ENCODE results near the gene MARK1. TPM values are rescaled to one million over a fixed set of nuclear protein-coding genes. Genes with fewer than 3 reads are reported as not detected.

Gene MARK1
- total RNA-seq, 1 donor from 2014 or later: 105 TPM

DNA sequence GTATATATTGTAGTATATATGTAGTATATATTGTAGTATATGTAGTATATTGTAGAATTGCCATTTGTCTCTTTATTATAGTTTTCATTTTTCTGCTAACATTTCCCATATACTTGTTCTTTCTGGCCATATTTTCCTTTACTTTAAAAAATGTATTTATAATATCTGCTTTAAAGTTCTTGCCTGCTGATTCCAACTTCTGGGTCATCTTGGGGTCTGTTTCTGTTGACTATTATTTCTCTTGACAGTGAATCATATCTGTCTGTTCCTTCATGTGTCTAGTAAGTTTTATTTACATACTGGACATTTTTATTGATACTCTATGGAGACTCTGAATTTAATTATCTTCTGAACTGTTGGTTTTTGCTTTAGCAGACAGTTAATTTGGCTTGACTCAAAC lies 45.9 kb downstream of the MARK1 start:
- TF ChIP-seq, protein P1, sequence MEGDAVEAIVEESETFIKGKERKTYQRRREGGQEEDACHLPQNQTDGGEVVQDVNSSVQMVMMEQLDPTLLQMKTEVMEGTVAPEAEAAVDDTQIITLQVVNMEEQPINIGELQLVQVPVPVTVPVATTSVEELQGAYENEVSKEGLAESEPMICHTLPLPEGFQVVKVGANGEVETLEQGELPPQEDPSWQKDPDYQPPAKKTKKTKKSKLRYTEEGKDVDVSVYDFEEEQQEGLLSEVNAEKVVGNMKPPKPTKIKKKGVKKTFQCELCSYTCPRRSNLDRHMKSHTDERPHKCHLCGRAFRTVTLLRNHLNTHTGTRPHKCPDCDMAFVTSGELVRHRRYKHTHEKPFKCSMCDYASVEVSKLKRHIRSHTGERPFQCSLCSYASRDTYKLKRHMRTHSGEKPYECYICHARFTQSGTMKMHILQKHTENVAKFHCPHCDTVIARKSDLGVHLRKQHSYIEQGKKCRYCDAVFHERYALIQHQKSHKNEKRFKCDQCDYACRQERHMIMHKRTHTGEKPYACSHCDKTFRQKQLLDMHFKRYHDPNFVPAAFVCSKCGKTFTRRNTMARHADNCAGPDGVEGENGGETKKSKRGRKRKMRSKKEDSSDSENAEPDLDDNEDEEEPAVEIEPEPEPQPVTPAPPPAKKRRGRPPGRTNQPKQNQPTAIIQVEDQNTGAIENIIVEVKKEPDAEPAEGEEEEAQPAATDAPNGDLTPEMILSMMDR (IDR thresholded peaks at IDR 0.05; ENCODE audit: partially characterized antibody, unreplicated experiment): no peak
- Mint-ChIP-seq H3K4me1 (ENCODE audit: low read depth, unreplicated experiment) (peaks cover 26% of the 10 kb centered on the region), H3K4me3 (ENCODE audit: unreplicated experiment) (no peak overlapping the region), H3K27ac (ENCODE audit: unreplicated experiment) (no peak overlapping the region), H3K27me3 (ENCODE audit: unreplicated experiment) (no peaks in the 10 kb centered on the region), H3K9me3 (ENCODE audit: unreplicated experiment) (peaks cover 7% of the 10 kb centered on the region), H3K36me3 (ENCODE audit: unreplicated experiment) (no peaks in the 10 kb centered on the region)
- DNase-seq: no peak

DNA sequence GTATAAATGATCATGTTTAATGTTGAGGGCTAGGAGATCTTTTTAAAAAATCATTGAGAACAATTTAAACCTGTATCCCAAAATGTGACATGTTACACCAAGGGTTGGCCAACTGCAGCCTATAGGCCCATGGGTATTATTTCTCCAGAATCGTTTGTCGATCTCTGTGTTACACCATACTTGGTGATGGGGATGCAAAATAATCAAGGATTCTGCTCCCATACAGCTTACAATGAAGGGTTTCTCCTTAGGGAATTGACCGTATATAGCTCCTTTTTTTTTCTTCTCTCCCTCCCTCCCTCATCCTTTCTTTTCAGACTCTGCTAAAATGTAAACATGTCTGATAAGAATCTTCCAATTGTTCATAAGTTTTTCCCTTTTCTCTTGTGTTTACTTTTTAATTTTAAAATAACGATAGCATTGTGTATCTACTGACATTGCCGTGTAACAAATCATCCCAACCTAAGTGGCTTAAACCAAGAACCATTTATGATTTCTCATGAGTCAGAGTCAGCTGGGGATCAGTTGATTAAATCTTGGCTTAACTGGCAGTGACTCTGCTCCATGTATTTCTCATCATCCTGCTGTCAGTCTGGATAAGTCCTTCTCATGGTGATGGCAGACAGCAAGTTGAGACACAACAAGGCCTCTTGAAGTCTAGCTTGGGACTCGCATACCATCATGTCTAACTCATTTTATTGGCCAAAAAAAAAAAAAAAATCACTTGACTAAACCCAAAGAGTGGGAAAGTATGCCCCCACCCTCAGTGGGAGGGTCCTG lies 48.0 kb downstream of the MARK1 start:
- H3K4me3 Mint-ChIP-seq (ENCODE audit: unreplicated experiment): no peak overlapping the region
- no peaks in the 10 kb centered on the region for H3K36me3 Mint-ChIP-seq (ENCODE audit: unreplicated experiment)
- no peaks in the 10 kb centered on the region for H3K27me3 Mint-ChIP-seq (ENCODE audit: unreplicated experiment)

DNA sequence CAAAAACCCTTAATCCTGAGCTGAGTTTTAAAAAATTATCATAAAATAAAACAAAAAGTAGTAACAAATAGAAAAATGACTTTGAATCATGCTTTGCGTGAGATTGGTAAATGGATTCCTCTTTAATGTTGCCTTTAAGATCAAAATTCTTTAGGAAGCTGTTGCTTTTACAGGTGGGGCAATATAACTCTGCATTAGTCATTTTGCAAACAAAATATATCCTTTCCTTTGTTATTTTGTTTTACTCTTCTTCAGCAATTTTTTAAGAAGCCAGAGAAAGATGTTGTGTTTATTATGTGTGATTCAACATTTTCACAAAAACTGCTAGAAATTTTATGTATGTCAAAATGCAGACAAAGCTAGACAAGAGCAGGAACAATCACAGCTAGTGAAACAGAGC lies 50.0 kb downstream of the MARK1 start:
- TF ChIP-seq, protein P1 (IDR thresholded peaks at IDR 0.05; ENCODE audit: partially characterized antibody, unreplicated experiment): no peak
- Mint-ChIP-seq H3K4me3 (ENCODE audit: unreplicated experiment) (no peak overlapping the region), H3K27me3 (ENCODE audit: unreplicated experiment) (no peaks in the 10 kb centered on the region), H3K27ac (ENCODE audit: unreplicated experiment) (no peak overlapping the region), H3K36me3 (ENCODE audit: unreplicated experiment) (no peaks in the 10 kb centered on the region), H3K9me3 (ENCODE audit: unreplicated experiment) (peaks cover 7% of the 10 kb centered on the region), H3K4me1 (ENCODE audit: low read depth, unreplicated experiment) (peaks cover 10% of the 10 kb centered on the region)
- no peak for DNase-seq

More for the DNA sequence above, 48.0 kb downstream of the MARK1 start:
- H3K4me1 Mint-ChIP-seq (ENCODE audit: low read depth, unreplicated experiment): peaks cover 14% of the 10 kb centered on the region
- H3K9me3 Mint-ChIP-seq (ENCODE audit: unreplicated experiment): peaks cover 7% of the 10 kb centered on the region
- no peak for DNase-seq
- H3K27ac Mint-ChIP-seq (ENCODE audit: unreplicated experiment): no peak overlapping the region
- TF ChIP-seq, protein P1 (IDR thresholded peaks at IDR 0.05; ENCODE audit: partially characterized antibody, unreplicated experiment): no peak

DNA sequence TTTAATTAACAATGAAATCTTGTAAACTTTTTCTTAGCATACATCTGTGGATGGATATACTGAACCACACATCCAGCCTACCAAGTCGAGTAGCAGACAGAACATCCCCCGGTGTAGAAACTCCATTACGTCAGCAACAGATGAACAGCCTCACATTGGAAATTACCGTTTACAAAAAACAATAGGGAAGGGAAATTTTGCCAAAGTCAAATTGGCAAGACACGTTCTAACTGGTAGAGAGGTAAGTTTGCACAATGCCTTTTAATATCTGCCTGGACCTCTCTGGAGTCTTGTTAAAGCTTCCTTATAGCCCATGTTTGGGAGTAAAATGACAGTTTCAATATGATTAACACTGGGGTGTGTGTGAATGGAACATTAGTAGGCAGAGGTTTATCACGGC lies 51.4 kb downstream of the MARK1 start:
- H3K4me3 Mint-ChIP-seq (ENCODE audit: unreplicated experiment): no peak overlapping the region
- peaks cover 5% of the 10 kb centered on the region for H3K9me3 Mint-ChIP-seq (ENCODE audit: unreplicated experiment)
- no peak overlapping the region for H3K27ac Mint-ChIP-seq (ENCODE audit: unreplicated experiment)
- peaks cover 10% of the 10 kb centered on the region for H3K4me1 Mint-ChIP-seq (ENCODE audit: low read depth, unreplicated experiment)
- no peaks in the 10 kb centered on the region for H3K27me3 Mint-ChIP-seq (ENCODE audit: unreplicated experiment)
- TF ChIP-seq, protein P1 (IDR thresholded peaks at IDR 0.05; ENCODE audit: partially characterized antibody, unreplicated experiment): no peak
- no peak for DNase-seq
- H3K36me3 Mint-ChIP-seq (ENCODE audit: unreplicated experiment): no peaks in the 10 kb centered on the region

DNA sequence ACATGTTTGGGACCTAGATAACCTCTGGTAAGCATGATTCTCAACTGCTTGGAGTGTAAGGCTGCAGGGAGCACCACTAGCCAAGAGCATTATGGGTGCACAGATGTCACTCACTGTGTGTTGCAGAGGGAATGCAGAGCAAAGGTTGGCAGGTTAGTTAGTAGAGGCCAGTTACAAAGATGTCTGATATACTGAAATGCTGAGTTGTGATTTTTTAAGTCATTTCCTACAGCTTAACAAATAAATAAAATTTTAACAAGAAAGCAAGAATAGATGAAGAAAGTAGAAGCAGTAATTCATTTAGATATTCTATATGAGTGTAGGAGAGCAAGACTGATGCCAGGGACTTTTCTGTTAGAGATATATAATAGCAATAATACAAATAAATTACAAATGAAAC lies 64.8 kb downstream of the MARK1 start:
- peaks cover 5% of the 10 kb centered on the region for H3K27me3 Mint-ChIP-seq (ENCODE audit: unreplicated experiment)
- DNase-seq: no peak
- H3K36me3 Mint-ChIP-seq (ENCODE audit: unreplicated experiment): no peaks in the 10 kb centered on the region
- peaks cover 5% of the 10 kb centered on the region for H3K9me3 Mint-ChIP-seq (ENCODE audit: unreplicated experiment)
- TF ChIP-seq, protein P1 (IDR thresholded peaks at IDR 0.05; ENCODE audit: partially characterized antibody, unreplicated experiment): no peak
- H3K4me3 Mint-ChIP-seq (ENCODE audit: unreplicated experiment): no peak overlapping the region
- H3K4me1 Mint-ChIP-seq (ENCODE audit: low read depth, unreplicated experiment): peaks cover 8% of the 10 kb centered on the region
- no peak overlapping the region for H3K27ac Mint-ChIP-seq (ENCODE audit: unreplicated experiment)

Data from glutamatergic neuron (in vitro differentiated cells).